Measurements from ENCODE around the gene DNAH10.

DNA sequence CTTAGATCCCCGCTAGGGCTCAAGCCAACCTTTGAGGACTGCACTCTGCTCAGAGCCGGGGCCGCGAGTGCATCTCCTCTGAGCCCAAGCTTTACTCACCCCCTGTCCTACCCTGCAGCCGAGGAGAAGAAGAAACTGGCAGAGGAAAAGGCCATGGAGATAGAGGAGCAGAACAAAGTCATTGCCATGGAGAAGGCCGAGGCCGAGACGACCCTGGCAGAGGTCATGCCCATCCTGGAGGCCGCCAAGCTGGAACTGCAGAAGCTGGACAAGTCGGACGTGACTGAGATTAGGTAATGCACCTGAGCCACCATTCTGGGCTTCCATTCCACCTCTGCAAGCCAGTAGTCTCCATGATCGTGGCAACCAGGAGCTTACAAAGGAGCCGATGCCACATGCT, 140.7 kb downstream of the DNAH10 start:
- TF ChIP-seq TEAD1 (CRISPR knock-in tag; IDR thresholded peaks at IDR 0.05) (no peak), CBFB (CRISPR knock-in tag; IDR thresholded peaks at IDR 0.05; ENCODE audit: low read depth) (no peak), CREB1 (CRISPR knock-in tag; IDR thresholded peaks at IDR 0.05) (no peak), SP1 (CRISPR knock-in tag; conservative IDR thresholded peaks at IDR 0.05) (no peak), ELF4 (CRISPR knock-in tag; IDR thresholded peaks at IDR 0.05; ENCODE audit: low read depth) (no peak)
- TF ChIP-seq, protein P1, sequence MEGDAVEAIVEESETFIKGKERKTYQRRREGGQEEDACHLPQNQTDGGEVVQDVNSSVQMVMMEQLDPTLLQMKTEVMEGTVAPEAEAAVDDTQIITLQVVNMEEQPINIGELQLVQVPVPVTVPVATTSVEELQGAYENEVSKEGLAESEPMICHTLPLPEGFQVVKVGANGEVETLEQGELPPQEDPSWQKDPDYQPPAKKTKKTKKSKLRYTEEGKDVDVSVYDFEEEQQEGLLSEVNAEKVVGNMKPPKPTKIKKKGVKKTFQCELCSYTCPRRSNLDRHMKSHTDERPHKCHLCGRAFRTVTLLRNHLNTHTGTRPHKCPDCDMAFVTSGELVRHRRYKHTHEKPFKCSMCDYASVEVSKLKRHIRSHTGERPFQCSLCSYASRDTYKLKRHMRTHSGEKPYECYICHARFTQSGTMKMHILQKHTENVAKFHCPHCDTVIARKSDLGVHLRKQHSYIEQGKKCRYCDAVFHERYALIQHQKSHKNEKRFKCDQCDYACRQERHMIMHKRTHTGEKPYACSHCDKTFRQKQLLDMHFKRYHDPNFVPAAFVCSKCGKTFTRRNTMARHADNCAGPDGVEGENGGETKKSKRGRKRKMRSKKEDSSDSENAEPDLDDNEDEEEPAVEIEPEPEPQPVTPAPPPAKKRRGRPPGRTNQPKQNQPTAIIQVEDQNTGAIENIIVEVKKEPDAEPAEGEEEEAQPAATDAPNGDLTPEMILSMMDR (IDR thresholded peaks at IDR 0.05), result no peak
- TF ChIP-seq, protein P2, sequence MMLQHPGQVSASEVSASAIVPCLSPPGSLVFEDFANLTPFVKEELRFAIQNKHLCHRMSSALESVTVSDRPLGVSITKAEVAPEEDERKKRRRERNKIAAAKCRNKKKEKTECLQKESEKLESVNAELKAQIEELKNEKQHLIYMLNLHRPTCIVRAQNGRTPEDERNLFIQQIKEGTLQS (CRISPR knock-in tag; conservative IDR thresholded peaks at IDR 0.05), result no peak
- TF ChIP-seq, protein P3, sequence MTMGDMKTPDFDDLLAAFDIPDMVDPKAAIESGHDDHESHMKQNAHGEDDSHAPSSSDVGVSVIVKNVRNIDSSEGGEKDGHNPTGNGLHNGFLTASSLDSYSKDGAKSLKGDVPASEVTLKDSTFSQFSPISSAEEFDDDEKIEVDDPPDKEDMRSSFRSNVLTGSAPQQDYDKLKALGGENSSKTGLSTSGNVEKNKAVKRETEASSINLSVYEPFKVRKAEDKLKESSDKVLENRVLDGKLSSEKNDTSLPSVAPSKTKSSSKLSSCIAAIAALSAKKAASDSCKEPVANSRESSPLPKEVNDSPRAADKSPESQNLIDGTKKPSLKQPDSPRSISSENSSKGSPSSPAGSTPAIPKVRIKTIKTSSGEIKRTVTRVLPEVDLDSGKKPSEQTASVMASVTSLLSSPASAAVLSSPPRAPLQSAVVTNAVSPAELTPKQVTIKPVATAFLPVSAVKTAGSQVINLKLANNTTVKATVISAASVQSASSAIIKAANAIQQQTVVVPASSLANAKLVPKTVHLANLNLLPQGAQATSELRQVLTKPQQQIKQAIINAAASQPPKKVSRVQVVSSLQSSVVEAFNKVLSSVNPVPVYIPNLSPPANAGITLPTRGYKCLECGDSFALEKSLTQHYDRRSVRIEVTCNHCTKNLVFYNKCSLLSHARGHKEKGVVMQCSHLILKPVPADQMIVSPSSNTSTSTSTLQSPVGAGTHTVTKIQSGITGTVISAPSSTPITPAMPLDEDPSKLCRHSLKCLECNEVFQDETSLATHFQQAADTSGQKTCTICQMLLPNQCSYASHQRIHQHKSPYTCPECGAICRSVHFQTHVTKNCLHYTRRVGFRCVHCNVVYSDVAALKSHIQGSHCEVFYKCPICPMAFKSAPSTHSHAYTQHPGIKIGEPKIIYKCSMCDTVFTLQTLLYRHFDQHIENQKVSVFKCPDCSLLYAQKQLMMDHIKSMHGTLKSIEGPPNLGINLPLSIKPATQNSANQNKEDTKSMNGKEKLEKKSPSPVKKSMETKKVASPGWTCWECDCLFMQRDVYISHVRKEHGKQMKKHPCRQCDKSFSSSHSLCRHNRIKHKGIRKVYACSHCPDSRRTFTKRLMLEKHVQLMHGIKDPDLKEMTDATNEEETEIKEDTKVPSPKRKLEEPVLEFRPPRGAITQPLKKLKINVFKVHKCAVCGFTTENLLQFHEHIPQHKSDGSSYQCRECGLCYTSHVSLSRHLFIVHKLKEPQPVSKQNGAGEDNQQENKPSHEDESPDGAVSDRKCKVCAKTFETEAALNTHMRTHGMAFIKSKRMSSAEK (CRISPR knock-in tag; IDR thresholded peaks at IDR 0.05; ENCODE audit: borderline replicate concordance), result no peak
- TF ChIP-seq, protein P4, sequence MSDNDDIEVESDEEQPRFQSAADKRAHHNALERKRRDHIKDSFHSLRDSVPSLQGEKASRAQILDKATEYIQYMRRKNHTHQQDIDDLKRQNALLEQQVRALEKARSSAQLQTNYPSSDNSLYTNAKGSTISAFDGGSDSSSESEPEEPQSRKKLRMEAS (CRISPR knock-in tag; IDR thresholded peaks at IDR 0.05), result no peak
